ENCODE measurements around the gene MYH15. TPM values are rescaled to one million over a fixed set of nuclear protein-coding genes. Genes with fewer than 3 reads are reported as not detected.

Gene MYH15
- total RNA-seq, 1 donor from 2014 or later, result 0.19 TPM

DNA sequence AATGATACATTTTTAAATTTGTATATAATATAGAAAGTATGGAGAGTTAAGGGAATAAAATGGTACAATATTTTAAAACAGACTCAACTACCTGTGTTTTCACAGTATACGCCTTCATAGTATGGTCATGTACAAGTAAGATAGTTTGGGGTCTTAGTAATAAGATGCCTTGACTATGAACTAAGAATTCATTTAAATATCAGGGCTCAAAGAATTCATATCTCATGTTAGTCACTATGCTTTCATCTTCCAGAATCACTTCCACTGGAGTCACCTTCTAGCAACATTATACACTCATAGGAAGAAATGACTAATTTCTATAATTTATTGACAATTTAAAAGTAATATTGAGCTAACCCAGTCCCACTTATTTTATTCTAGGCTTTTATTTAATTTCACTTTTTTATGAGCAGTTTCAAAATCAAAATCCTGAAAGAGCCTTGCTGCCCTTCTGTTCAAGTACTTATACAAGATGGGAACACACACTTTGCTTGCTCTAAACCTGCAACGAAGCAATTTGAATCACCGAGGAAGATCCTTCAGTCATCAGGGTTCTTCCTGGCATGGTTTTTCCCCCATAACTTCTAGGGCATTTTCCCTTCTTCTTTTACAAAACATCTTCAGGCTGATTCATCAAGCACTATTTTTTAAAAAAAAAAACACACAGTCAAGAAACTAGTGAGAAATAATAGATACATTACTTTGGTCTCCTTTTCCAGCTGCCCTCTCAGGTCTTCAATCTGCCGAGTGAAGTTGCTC, 94.1 kb downstream of the MYH15 start:
- DNase-seq (ENCODE audit: low read depth), result no peak

DNA sequence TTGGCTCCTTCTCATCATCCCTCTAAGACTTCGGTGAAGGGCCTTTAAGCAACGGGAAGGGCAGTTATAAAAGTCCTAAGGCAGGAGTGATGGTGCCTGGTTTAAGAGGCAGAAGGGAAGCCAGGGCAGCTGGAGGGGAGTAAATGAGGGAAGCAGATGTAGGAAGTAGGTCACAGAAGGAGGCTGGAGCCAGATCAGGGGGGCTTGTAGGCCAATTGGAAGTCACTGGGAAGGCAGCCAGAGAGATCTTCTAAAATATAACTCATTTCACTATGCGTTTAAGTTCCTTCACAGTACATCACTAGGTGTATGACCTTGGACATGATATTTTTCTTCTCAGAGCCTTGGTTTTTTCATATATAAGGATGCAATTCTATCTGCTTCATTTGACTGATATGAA, 94.7 kb downstream of the MYH15 start:
- no peak for DNase-seq (ENCODE audit: low read depth)

DNA sequence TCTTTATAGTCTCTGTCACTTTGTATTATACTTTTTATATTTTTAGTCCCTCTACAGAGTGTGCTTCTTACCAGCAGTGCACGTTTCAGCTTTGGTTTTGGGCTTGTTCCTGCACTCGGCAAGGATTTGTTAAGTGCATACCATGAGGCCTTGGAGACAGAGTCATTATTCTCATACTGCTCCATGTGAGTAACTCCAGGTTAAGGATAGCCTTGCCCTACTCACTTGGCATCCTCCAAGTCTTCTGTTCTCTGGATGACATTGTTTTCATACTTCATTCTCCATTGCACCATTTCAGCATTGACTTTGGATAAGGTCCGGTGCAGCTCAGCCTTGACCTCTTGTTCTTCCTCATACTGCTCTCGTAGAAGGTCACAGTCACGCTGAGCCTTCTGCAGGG, 96.4 kb downstream of the MYH15 start:
- DNase-seq (ENCODE audit: low read depth), result no peak

DNA sequence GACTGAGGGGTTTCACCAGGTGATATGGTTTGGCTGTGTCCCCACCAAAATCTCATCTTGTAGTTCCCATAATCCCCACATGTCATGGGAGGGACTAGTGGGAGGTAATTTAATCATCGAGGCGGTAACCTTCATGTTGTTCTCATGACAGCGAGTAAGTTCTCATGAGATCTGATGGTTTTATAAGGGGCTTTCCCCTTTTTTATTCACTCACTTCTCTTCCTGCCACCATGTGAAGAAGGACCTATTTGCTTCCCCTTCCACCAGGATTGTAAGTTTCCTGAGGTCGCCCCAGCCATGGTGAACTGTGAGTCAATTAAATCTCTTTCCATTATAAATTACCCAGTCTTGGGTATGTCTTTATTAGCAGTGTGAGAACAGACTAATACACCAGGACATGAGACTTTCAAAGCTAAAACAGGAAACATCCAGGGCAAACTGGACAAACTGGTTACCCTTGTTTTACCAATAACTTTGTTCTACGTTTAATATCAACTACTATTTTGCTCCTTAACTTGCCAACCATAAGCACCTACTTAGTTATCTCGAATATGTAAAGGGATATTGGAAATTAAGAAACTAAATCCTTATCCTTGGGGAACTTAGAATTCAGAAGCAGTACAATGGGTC, 98.2 kb downstream of the MYH15 start:
- DNase-seq (ENCODE audit: low read depth), result no peak

DNA sequence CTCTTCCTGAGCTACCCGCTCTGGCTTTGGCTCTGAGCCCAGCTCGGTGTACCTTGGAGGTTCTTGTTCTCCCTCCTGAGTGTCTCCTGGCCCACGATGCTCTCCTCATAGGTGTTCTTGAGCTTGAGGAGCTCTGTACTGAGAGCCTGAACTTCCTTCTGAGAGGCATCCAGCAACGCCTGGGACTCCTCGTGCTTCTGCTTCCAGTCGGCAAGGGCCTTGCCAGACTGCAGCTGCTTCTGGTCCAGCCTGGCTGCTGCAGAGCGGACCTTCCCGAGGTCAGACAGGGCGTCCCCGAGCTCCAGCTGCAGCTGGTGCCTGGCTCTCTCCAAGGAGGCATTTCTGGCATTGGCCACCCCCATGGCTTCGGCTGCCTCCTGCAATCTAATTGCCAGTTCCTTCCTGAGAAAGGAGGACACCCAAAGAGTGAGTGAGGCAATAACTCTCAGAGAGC, 99.8 kb downstream of the MYH15 start:
- peak; percentile 64 for DNase-seq (ENCODE audit: low read depth)

DNA sequence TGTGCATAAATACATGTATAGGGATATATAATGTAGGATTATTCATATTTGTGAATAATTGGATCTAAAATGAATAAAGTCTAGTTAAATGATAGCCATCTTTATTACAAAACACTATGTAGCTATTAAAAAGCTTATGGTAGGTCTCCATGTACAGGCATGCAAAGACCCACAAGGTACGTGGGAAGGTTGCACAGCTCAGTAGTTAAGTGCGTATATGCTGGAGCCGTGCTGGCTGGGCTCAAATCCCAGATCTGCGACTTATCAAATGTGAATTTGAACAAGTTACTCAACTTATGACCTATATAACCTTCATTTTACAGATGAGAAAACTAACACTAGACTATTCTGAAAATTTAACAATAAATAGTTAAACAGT, 100.6 kb downstream of the MYH15 start:
- DNase-seq (ENCODE audit: low read depth), result no peak

DNA sequence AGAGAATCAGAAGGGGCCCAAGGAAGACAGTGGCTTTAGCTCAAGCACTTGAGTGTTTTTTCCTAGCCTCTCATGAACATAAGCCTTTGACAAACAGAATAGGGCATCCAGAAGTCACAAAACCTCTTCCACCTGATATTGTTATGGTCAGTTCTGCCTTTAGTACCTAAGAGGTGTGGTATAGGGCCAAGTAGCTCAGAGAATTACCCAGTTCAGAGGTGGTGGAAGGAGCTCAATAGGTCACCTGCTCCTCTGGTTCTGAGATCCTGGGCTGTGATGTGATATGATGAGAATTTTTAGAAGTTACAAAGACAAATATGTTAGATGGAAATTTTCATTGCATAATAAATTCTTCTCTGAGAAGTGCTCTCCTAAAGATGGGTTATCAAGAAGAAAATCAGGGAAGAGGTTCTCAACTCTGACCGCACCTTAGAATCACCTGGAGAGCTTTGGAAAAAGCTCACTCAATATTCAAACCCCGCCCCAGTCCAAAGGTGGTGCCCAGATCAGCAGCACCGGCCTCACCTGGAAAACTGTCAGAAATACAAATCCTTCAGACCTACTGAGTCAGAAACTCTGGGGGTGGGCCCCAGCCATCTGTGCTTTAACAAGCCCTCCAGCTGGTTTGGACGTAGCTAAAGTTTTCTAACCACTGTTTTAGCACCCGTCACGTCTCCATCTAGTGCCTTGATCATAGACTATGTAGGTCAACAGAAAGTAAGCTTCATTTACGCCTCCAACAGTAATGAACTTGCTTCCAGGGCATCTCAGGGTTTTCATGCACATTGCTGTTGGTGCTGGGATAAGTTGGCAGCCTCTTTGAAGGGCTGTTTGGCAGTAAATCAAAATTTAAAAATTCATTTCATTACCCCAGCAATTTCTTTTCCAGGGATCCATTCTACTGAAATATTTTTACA, 101.3 kb downstream of the MYH15 start:
- no peak for DNase-seq (ENCODE audit: low read depth)

DNA sequence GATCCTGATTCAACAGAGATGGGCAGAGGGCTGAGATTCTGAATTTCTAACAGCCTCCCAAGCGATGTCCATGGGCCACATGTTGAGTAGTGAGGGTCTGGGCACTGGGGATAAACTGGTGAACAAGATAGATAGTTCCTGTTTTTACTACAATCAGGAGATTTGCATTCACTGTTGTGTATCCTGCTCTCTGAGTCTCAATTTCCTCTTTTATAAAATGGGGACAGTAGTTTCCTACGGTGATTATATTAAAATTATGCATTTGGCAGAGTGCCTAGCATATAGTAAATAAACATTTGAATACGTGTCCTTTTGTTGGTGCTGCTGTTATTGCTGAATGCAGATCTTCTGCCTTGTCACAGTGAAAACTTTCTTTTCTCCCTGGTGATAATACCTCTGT, 102.5 kb downstream of the MYH15 start:
- no peak for DNase-seq (ENCODE audit: low read depth)

DNA sequence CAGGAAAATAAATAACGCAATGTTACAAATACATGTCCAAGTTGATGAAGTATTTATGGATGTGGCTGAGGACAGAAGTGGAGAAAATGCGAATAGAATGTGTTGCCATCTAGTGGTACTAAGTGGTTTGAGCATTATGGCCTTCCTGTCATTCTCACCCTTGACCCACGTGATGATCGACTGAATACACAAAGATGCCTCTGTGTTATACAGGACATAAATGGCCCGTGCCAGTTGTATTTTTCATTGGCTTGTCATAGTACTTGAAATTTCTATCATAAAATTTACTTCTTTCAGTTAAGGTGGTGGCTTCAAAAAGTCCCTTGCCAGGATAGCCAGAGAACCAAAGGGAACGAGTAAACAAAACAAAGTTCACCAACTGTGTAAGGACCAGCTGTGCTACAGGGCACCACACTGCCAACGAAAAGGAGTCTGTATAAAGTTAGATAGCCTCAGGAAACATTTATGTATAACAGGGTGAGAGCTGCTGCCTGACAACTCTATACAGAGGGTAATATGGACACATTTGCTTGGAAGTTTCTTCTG, 103.7 kb downstream of the MYH15 start:
- DNase-seq (ENCODE audit: low read depth), result peak; percentile 76

DNA sequence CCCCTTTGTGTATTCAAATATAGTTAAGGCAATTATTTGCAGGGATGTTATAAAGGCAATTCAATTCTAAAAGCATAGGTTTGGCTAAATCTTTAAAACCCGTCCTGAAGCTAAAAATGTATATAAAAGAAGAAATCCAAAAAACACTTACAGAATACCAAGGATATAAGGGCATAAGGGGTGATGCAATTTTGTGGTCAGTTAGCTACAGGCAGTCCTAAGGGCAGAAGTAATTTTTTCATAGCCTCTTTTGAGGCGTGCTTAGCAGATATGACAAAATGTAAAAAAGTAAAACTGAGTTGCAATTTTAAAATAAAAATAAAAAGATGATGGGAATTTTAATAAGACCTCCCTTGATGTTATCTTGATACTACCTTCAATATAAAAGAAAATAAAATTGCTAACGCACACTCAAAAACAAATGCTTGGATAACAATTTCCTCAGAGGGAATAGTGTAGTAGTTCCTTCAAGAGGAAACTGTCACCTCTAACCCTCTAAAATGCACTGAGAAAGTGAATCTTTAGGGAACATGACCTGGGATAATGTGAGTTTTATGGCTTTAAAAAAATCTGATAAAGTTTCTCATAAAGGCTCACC, 104.2 kb downstream of the MYH15 start:
- no peak for DNase-seq (ENCODE audit: low read depth)

DNA sequence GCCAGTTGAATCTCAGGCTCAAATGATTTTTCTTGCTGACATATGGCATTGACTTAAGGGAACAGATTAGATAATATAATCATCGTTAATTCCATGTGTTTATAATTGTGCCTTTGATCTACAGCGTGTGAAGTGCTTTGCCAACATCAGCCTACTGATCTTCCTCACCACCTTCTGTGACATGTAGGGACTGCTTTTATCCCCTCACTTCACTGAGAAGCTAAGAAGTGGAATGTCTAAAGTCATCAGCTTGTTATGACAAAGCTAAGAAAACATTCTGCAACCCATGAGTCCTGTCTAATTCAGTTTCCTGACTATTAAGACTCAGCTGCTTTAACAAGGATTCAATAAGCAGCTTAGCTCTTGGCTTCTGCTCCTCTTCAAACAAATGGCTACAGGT, 106.0 kb downstream of the MYH15 start:
- no peak for DNase-seq (ENCODE audit: low read depth)

DNA sequence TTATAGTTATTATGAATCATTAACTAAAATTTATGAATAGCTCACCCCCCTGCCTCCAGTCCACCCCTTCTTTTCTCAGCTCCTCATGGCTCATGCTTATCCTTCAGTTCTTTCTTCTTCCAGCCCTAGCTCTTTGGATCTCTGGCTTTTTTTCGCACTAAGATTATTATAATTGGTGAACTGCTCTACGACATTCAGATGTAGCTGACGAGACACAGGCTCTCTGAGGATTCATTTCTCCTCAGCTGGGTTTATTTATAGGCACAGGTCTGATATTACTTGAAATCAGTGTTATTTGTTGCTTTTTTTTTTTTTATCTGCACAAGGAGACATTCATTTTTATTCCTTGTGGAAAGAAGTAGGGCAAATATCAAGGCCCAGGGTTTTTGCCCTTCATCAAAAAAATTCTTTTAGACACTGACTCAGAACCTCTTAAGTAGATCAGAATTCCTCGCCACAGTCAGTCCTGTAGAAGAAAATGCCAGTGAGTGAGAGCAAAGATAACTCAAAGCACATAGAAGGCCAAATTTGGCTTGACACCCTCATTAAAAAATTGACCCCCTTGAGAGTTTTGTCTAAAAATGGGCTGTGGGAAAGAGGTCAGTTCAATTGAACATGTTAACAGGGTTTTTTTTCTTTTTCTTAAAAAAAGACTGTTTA, 106.6 kb downstream of the MYH15 start:
- DNase-seq (ENCODE audit: low read depth), result no peak

DNA sequence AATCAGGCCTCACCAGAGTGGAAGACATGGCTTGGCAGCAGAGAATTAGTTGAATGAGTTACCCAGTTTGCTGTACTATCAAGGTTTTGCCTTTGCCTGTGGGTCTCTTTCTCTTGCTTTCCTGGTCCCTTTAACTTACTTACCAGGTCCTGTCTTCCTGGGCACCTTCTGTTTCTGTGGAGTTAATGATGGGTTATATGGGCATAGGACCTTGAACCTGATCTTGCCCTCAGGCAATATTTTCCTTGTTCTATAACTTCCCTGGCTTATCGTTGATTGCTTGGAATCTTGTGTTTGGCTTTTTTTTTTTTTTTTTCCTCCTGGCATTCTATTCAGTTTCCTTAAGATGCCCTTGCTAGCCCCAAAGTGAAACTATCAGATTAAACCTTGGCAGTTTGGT, 107.2 kb downstream of the MYH15 start:
- no peak for DNase-seq (ENCODE audit: low read depth)

DNA sequence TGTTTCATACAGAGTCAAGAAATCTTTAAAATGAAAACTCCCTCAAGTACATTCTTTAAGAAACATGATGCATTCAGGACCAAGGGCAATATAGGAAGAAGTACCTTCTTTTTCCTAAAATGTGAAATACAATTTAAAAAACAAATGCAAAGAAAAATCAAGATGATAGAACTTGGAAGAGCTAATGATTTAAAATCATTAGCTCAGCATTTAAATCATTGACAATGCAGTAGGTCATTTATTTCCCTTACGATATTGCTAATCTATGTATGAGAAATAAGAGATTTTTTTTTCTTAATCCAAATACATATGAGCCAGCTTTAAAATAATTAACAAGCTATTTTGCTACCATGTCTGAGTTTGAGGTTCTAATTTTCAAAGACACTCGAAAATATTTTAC, 108.6 kb downstream of the MYH15 start:
- no peak for DNase-seq (ENCODE audit: low read depth)

DNA sequence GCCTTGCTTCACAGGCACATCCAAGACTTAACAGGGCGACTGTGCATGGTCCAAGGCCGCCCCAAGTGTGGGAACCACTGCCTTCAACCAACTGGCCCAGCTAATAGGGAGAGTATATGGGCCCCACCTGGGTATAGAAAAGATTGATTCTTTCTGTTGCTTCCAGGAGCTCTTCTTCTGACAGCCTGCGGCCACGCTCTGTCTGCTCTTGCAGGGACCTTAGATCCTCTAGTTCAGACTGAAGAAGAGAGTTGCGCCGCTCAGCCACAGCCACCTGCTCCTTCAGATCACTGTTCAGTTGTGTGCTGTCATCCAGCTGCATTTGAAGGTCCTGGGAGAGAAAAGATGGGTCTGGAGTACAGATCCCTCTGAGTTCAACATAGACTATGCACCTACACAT, 111.9 kb downstream of the MYH15 start:
- DNase-seq (ENCODE audit: low read depth), result peak; percentile 31

DNA sequence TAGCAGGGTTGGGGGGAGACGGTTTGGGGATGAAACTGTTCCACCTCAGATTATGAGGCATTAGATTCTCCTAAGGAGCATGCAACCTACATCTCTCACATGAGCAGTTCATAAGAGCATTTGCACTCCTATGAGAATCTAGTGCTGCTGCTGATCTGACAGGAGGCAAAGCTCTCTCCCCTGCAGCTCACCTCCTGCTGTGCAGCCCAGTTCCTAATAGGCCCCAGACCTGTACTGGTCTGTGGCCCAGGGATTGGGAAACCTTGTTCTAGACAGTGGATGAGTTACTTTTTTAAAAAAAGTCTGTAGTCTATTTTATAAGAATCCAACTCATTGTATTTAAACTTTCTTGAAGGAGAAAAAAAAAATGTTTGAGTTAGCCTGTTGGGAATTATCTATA, 114.1 kb downstream of the MYH15 start:
- DNase-seq (ENCODE audit: low read depth), result no peak

DNA sequence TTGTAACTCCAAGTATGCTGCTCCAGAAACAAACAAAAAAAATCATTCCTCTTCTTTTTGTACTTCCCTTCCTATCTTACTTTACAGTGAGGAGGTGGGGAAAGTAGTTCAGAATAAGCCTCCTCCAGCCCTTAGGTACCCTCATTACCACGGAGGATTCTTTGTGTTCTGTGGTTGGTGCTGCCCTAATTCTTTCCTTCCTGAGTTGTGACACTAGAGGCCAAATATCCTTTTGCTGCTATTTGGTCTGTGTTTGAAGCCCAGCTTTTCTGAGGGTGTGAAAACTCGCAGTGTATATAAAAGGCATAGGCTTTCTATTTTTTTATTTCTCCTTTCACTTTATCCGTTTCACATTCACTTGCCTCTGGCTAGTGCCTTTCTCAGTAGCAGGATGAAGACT, 115.8 kb downstream of the MYH15 start:
- no peak for DNase-seq (ENCODE audit: low read depth)

DNA sequence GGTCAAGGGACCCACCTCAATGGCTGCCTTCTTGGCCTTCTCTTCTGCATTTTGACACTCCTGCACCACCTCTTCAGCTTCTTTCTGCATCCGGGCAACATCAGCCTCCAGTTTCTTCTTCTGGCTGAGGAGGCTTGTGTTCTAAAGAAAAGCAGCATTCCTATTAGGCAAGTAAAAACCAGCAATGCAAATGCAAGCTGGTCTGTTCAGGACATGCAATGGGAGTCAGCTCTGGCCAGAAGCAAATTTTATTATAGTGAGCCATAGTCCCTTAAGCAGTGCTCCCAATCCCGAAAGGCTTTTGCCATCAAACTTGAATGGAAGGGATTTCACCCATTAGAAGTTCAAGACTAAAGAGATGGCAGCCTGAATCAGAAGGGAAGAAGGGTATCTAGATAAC, 116.4 kb downstream of the MYH15 start:
- no peak for DNase-seq (ENCODE audit: low read depth)

DNA sequence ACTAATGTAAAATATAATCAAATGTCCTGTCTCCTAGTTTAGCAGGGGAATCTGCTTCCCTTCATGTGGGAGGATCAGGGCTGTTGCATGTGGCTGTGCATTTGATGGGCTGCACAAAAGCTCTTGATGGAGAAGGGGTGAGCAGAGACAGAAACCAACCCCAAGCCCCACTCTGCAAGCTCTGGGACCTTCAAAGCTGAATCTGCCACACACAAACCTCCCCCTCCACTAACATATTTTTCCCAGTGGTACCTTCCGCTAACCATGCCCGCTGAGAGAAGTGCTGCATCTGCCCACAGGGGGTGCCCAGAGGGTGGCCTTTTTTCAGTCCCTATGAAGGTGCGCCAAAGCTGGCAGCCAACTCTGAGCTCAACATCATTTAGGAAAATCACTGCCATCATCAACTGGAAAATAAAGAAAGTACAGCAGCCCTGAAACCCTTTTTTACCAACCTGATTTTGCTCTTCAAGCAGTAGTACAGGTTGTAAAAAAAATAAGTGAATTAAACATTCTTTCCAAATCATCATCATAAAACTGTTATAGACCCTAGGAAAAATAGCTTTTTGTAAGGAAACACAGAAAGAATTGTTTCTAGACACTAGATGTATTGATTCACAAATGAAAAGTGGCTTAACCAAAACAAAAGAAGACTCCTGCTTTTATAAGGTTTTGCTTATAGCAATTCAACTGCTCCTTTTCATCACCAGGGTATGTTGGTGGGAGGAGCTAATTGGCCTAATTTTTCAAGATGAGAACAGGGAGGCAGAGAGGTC, 117.1 kb downstream of the MYH15 start:
- DNase-seq (ENCODE audit: low read depth), result no peak

Data from myocyte (in vitro differentiated cells).